DMS114 treated with DMSO at 0.1 percent for 48 hours (cell line): ENCODE data around the gene PCSK2.

ENCODE experiments used
- DNase-seq: peaks from one replicate; lab custom pipeline; 2025; ENCODE audit not compliant: unreplicated experiment; lab: John Stamatoyannopoulos, UW

The PCSK2 gene

GRCh38 chr20:17442588-17442987 lies 215.7 kb downstream of the PCSK2 start:
- DNase-seq = no peak

- DNase-seq = no peak
Observed at GRCh38 chr20:17443131-17443858, 216.5 kb downstream of the PCSK2 start.

GRCh38 chr20:17444091-17444490 lies 217.3 kb downstream of the PCSK2 start:
- no peak for DNase-seq

GRCh38 chr20:17445543-17445942 lies 218.7 kb downstream of the PCSK2 start:
- DNase-seq = no peak

- no peak for DNase-seq
Observed at GRCh38 chr20:17446171-17446570, 219.3 kb downstream of the PCSK2 start.

GRCh38 chr20:17448071-17448470 lies 221.2 kb downstream of the PCSK2 start:
- no peak for DNase-seq

GRCh38 chr20:17449031-17449430 lies 222.2 kb downstream of the PCSK2 start:
- no peak for DNase-seq

GRCh38 chr20:17452441-17452840 lies 225.6 kb downstream of the PCSK2 start:
- DNase-seq = no peak

GRCh38 chr20:17453592-17453991 lies 226.8 kb downstream of the PCSK2 start:
- peak; percentile 5 for DNase-seq

- DNase-seq = no peak
Observed at GRCh38 chr20:17456279-17456678, 229.4 kb downstream of the PCSK2 start.

GRCh38 chr20:17457079-17457478 lies 230.2 kb downstream of the PCSK2 start:
- DNase-seq = no peak

- DNase-seq = no peak
Observed at GRCh38 chr20:17457588-17458190, 230.8 kb downstream of the PCSK2 start.

- no peak for DNase-seq
Observed at GRCh38 chr20:17460119-17460518, 233.3 kb downstream of the PCSK2 start.

- no peak for DNase-seq
Observed at GRCh38 chr20:17461941-17462340, 235.1 kb downstream of the PCSK2 start.

- DNase-seq = no peak
Observed at GRCh38 chr20:17463711-17464110, 236.9 kb downstream of the PCSK2 start.

- no peak for DNase-seq
Observed at GRCh38 chr20:17465236-17465635, 238.4 kb downstream of the PCSK2 start.

GRCh38 chr20:17466641-17467040 lies 239.8 kb downstream of the PCSK2 start:
- DNase-seq = no peak

- no peak for DNase-seq
Observed at GRCh38 chr20:17467120-17467655, 240.3 kb downstream of the PCSK2 start.

GRCh38 chr20:17468073-17468840 lies 241.4 kb downstream of the PCSK2 start:
- no peak for DNase-seq

- DNase-seq = no peak
Observed at GRCh38 chr20:17469246-17470030, 242.6 kb downstream of the PCSK2 start.

GRCh38 chr20:17470521-17470920 lies 243.7 kb downstream of the PCSK2 start:
- no peak for DNase-seq
